Bone marrow (tissue), 2 donors: ENCODE results near the gene ARHGEF2.

Experiments used
- DNase-seq, 2 donors: peaks; one replicate each; lab custom pipeline; 2025; lab: John Stamatoyannopoulos, UW

Gene ARHGEF2

DNA sequence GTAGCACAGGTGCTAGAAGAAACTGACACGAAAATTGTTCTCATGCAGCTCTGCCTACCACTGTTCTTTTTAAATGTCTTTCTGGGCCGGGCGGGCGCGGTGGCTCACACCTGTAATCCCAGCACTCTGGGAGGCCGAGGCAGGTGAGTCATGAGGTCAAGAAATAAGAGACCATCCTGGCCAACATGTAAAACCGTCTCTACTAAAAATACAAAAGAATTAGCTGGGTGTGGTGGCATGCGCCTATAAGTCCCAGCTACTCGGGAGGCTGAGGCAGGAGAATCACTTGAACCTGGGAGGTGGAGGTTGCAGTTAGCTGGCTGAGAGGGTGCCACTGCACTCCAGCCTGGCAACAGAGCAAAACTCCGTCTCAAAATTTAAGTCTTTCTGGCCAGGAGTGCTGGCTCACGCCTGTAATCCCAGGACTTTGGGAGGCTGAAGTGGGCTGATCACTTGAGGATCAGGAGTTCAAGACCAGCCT is 66.3 kb downstream of the ARHGEF2 start:
- DNase-seq = no peak

DNA sequence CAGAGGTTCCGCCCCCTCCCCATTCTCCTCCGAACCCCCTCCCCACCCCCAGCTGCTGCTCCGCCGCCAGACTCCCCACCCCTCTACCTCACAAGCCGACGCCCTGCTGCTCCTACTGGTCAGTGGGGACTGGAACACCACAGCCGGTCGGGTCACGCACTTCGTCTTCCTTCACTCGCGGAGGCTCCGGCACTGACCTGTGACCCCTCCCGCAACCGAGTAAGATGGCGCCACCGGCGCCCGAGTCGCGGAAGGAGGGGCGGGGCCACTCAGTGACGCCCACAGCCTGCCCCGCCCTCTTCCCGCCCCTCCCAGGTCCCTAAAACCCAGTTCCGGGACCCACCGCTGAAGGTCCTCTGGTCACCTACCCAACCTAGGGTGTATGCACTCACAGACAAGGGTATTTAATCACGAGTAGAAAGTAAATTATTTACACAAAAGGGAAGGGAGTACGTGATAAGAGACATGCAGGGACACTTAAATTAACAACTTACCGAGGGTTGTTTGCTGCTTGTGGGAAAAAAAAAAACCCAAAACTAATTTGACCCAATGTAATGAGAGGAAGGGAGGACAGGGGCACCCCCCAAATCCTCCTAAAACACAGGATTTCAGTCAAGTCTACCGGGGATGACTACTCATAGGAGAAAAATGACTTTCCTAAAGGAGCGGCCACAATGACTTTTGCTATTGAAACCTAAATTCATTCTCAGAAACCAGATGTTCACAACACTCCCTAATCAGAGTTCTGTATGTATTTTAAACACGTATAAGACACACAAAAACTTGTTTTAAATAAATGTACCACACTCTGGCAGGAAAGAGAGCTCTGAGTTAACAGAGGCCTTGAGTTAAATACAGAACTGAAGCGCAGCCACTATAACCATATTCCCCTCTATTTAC is 66.9 kb downstream of the ARHGEF2 start, which contains the start of gene RIT1:
RIT1 (minus strand) TSS at position 194 of the 900 bp plus-strand sequence. CDS start 588 bp downstream, outside the sequence.
- peak; percentile 51 to 70 for DNase-seq

DNA sequence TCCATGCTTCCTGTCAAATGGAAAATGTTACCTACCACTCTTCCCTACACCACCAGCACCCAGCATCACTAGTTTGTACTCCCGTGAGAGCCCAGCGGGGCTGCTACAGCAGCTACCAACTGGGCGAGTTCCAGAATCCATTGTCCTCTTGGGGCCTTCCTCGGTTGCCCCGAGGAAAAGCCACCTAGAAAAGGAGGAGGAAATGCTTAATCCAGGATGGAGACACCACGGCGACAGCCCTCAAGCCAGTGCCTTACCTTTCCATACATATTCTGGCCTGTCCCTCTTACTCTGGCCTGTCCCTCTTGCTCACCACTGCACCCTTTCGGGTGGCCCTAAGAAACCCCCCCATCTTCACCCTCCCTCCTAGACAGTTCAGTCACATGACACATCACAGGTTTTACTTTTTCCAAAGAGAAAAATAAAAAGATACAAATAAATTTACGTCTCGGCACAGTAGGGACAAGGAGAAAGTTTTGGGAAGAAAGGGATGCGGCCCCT is 67.7 kb downstream of the ARHGEF2 start:
- no peak for DNase-seq

DNA sequence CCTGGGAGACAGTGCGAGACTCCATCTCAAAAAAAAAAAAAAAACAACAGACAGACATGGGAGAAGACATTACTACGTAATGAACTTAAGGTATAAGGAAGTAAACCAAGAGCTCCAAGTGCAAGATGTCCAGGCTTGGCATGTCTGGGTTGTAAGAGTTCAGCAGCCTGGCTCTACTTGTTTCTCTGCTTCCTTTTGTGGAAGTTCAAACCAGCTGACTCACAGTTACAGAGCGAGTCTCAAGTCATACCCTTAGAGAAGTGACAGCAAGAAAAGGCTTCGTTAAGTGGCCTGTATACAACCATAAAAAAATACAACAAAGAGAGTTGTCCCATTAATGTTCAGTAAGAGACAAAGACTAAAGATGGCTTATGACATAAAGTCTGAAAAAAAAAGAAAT is 68.5 kb downstream of the ARHGEF2 start:
- DNase-seq = peak in 1 of 2 donors; percentile 83

DNA sequence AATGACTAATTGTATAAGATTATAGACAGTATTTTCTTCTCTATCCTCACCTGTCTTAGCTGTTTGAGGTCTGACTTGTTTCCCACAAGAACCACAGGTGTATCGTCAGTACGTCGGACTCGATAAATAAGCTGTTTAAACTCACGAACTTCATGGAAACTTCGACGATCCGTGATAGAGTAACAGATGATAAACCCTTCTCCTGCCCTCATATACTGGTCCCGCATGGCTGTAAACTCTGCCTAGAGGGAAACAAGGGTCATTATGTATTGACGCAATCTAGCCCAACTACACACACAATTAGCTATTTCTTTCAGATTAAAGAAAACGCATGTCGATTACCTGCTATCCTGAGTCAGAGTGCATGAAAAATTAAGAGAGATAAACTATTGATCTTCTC is 74.1 kb downstream of the ARHGEF2 start:
- no peak for DNase-seq

DNA sequence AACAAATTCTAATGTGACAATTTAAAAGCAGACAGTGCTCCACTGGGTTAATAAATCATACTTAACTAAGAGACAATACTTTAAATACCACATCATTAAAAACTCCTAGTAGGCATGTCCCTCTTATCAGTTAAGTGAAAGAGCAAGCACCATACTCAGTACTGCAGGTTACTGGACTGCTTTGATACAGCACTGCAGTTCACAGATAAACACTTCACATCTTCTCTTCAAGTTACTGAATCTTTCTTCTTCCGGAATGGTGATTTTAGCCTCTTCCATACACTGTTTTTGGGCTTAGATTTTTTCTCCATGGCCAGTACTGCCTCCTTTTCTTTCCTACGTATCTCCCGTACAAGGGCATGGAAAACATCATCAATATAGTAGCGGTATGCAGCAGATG is 78.2 kb downstream of the ARHGEF2 start:
- DNase-seq = no peak

DNA sequence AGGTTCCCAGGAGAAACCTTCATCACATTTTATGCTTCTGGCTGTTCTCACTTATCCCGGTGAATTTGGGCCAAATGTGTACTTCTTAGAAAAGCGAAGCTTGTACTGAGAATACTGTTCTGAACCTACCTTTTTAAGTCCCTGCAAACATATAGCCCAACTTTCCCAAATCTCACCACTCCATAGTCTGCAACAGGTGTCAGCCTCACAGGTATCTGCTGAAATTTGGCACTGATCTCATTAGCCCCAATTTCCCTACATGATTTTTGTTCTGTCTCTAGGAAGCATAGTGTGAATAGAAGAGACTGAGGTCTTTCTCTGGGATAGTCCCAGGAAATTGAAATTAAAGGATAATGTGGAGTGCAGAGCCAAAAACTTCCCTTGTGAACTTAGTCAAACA is 78.7 kb downstream of the ARHGEF2 start:
- DNase-seq = no peak

DNA sequence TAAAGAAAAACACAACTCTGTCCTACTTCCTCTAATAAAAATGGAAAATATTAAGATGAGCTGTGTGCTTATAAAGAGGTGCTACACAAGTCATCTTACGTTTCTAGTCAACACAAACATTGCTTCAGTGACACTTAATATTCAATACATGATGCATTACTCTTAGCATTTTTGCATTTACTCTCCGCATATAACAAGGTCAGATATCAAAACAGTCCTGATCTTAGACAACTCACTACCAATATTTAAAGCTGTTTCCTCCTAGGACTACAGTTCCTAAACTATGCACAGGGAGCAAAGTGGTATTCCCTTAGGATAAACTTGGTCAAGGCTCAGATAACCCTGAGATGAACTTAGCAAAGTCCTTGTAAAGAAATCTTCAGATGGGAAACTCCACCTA is 79.5 kb downstream of the ARHGEF2 start:
- DNase-seq = no peak

DNA sequence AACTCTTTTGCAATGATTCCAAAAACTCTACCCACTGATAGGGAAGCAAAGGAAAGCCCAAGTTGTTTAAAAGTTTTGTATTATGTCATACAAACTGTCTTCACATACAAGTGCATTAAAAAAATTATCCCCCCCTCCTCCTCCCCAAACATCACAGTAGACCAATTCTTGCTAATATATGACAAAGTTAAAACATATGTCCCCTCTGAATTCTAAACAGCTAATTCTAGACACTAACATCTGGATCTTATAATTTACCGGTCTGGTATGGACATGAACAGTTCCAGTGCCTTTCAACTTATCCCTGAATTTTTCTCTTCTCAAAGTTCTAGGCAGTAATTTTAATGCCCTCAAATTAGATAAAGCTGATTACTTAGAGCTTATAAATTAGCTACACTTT is 80.6 kb downstream of the ARHGEF2 start:
- no peak for DNase-seq
